ENCODE measurements around the gene SOCS1.

- no peak for TF ChIP-seq CTCF (IDR thresholded peaks at IDR 0.05)
- no peak for TF ChIP-seq POLR2A (IDR thresholded peaks at IDR 0.05)
These were observed 8.3 kb upstream of the SOCS1 start for GRCh38 chr16:11264155-11264832.

Measured in right lobe of liver (tissue), 4 donors.